ENCODE measurements around the gene PHACTR1. TPM values are rescaled to one million over a fixed set of nuclear protein-coding genes. Genes with fewer than 3 reads are reported as not detected.

The PHACTR1 gene
- total RNA-seq, 1 experiment from 2014 or later: 0.21 TPM

- H3K4me3 Mint-ChIP-seq (ENCODE audit: low read depth, unreplicated experiment): no peak overlapping the region
Observed at GRCh38 chr6:13299403-13299821, 582.8 kb downstream of the PHACTR1 start.

DNA sequence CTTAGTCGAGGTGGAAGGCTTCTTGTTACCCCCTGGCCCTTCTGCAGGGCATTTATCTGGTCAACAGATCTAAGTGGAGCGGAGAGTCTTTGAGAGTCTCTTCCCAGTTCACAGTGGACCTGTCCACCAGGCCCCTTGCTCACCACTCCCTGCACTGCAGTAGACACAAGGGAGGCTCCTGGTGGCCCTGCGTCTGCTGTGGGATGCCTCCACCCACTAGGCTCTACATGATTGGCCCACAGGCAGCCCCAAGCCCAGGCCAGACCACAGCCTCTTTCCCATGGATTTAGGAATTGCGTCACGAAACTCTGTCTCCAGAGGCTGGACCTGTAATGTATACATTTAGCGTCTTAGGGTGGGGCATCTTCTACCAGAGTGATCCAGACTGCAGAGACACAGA lies 583.4 kb downstream of the PHACTR1 start:
- Mint-ChIP-seq H3K27ac (ENCODE audit: unreplicated experiment) (no peak overlapping the region), H3K4me1 (ENCODE audit: low read depth, unreplicated experiment) (no peaks in the 10 kb centered on the region), H3K9me3 (ENCODE audit: low read depth, unreplicated experiment) (no peaks in the 10 kb centered on the region), H3K27me3 (ENCODE audit: unreplicated experiment) (no peaks in the 10 kb centered on the region), H3K36me3 (ENCODE audit: insufficient read depth, unreplicated experiment) (no peaks in the 10 kb centered on the region), H3K4me3 (ENCODE audit: low read depth, unreplicated experiment) (no peak overlapping the region)
- BruUV-seq (replicated peaks): no TSS peak
- no peak for TF ChIP-seq CTCF (IDR thresholded peaks at IDR 0.05; ENCODE audit: unreplicated experiment)
- DNase-seq: no peak
- CTCF ChIA-PET: no interaction called here
- intact Hi-C loops (cut with micrococcal nuclease; ENCODE audit: unreplicated experiment): no loop called here

More at GRCh38 chr6:13299403-13299821, 582.8 kb downstream of the PHACTR1 start:
- BruUV-seq (replicated peaks): no TSS peak
- Mint-ChIP-seq H3K36me3 (ENCODE audit: insufficient read depth, unreplicated experiment) (no peaks in the 10 kb centered on the region), H3K27me3 (ENCODE audit: unreplicated experiment) (no peaks in the 10 kb centered on the region), H3K27ac (ENCODE audit: unreplicated experiment) (no peak overlapping the region), H3K9me3 (ENCODE audit: low read depth, unreplicated experiment) (no peaks in the 10 kb centered on the region), H3K4me1 (ENCODE audit: low read depth, unreplicated experiment) (no peaks in the 10 kb centered on the region)
- CTCF ChIA-PET: no interaction called here
- no peak for DNase-seq
- no peak for TF ChIP-seq CTCF (IDR thresholded peaks at IDR 0.05; ENCODE audit: unreplicated experiment)
- intact Hi-C loops (cut with micrococcal nuclease; ENCODE audit: unreplicated experiment): no loop called here

DNA sequence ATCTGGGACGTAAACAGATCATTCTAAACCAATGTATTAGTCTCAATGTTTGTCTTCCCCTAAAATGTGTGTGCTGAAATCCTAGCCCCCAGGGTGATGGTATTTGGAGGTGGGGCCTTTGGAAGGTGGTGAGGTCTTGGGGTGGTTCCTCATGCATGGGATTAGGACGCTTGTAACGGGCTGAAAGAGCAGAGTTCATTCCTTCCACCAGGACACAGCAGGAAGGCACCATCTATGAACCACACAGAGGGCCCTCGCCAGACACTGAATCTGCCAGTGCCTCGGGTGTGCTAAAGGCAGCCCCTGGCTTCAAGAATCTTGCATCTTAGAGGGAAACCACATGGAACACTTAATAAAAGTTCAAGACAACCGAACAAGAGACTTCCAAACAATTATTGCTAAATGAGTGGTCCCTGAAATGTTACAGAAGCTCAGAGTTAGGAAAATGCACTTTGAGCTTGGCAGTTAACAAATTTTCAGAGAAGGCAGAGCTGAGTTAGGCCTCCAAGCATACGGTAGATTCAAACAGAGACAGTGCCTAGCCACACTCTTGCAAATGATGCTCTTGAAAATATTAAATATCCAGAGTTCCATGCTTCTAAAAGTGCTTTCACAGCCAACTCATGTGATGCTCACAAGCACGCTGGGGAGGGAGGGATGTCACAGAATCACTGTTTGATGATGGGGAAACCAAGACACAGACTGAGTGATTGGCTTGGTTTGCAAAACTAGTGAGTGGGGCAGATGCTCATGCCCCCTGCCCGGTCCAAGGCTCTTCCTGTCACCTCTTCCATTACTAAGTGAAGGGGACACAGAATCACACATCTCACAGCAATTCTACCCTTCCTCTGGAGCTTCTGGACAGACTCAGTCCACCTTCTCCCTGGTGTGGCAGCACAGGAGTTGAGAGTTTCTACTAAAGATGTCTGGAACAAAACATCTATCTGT lies 584.4 kb downstream of the PHACTR1 start:
- Mint-ChIP-seq H3K4me3 (ENCODE audit: low read depth, unreplicated experiment) (no peak overlapping the region), H3K27me3 (ENCODE audit: unreplicated experiment) (no peaks in the 10 kb centered on the region), H3K4me1 (ENCODE audit: low read depth, unreplicated experiment) (no peaks in the 10 kb centered on the region), H3K36me3 (ENCODE audit: insufficient read depth, unreplicated experiment) (no peaks in the 10 kb centered on the region), H3K27ac (ENCODE audit: unreplicated experiment) (no peak overlapping the region), H3K9me3 (ENCODE audit: low read depth, unreplicated experiment) (no peaks in the 10 kb centered on the region)
- intact Hi-C loops (cut with micrococcal nuclease; ENCODE audit: unreplicated experiment): no loop called here
- TF ChIP-seq CTCF (IDR thresholded peaks at IDR 0.05; ENCODE audit: unreplicated experiment): no peak
- no TSS peak for BruUV-seq (replicated peaks)
- DNase-seq: no peak
- CTCF ChIA-PET: no interaction called here

GRCh38 chr6:13302291-13302690 lies 585.7 kb downstream of the PHACTR1 start:
- no peak for TF ChIP-seq CTCF (IDR thresholded peaks at IDR 0.05; ENCODE audit: unreplicated experiment)
- no peaks in the 10 kb centered on the region for H3K27me3 Mint-ChIP-seq (ENCODE audit: unreplicated experiment)
- no peak overlapping the region for H3K27ac Mint-ChIP-seq (ENCODE audit: unreplicated experiment)
- intact Hi-C loops (cut with micrococcal nuclease; ENCODE audit: unreplicated experiment): no loop called here
- H3K9me3 Mint-ChIP-seq (ENCODE audit: low read depth, unreplicated experiment): no peaks in the 10 kb centered on the region
- H3K4me3 Mint-ChIP-seq (ENCODE audit: low read depth, unreplicated experiment): no peak overlapping the region
- H3K36me3 Mint-ChIP-seq (ENCODE audit: insufficient read depth, unreplicated experiment): no peaks in the 10 kb centered on the region
- no peak for DNase-seq
- BruUV-seq (replicated peaks): no TSS peak
- CTCF ChIA-PET: no interaction called here
- no peaks in the 10 kb centered on the region for H3K4me1 Mint-ChIP-seq (ENCODE audit: low read depth, unreplicated experiment)

All from Calu3 (cell line).